MM.1S (cell line): ENCODE results near the gene DSCAML1.

ENCODE experiments used
- EZH2 ChIP-seq: fragments of 300-600 bp; sonication (generic); optimal IDR thresholded peaks from 2 replicates; pipeline ENCODE3; 2017; ENCODE audit warnings: low read depth, mild to moderate bottlenecking, antibody characterized with exemption, low read length, mixed read lengths
- EZH2phosphoT487 ChIP-seq: fragments of 300-600 bp; sonication (generic); IDR thresholded peaks from 2 replicates; pipeline ENCODE4 v1.6.1; 2018; ENCODE audit warnings: antibody characterized with exemption, low read length
- TF ChIP-seq, protein P1 (sequence below): fragments of 300-600 bp; sonication (generic); IDR thresholded peaks from 2 replicates; pipeline ENCODE4 v1.5.1; 2016; ENCODE audit warnings: antibody characterized with exemption, low read length, mixed read lengths

GRCh38 chr11:117830072-117830471 is 33.1 kb upstream of the DSCAML1 start:
- TF ChIP-seq EZH2 = no peak
- TF ChIP-seq EZH2phosphoT487 = no peak
- TF ChIP-seq, protein P1, sequence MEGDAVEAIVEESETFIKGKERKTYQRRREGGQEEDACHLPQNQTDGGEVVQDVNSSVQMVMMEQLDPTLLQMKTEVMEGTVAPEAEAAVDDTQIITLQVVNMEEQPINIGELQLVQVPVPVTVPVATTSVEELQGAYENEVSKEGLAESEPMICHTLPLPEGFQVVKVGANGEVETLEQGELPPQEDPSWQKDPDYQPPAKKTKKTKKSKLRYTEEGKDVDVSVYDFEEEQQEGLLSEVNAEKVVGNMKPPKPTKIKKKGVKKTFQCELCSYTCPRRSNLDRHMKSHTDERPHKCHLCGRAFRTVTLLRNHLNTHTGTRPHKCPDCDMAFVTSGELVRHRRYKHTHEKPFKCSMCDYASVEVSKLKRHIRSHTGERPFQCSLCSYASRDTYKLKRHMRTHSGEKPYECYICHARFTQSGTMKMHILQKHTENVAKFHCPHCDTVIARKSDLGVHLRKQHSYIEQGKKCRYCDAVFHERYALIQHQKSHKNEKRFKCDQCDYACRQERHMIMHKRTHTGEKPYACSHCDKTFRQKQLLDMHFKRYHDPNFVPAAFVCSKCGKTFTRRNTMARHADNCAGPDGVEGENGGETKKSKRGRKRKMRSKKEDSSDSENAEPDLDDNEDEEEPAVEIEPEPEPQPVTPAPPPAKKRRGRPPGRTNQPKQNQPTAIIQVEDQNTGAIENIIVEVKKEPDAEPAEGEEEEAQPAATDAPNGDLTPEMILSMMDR = no peak
